HG03175 (cell line): ENCODE results near the gene GTSE1.

Experiments used
- ATAC-seq: cut with Tn5 transposase; IDR thresholded peaks from one replicate; pipeline ENCODE4 v1.9.1; 2021; ENCODE audit warnings: mild to moderate bottlenecking, moderate library complexity; ENCODE audit not compliant: unreplicated experiment

Gene GTSE1

DNA sequence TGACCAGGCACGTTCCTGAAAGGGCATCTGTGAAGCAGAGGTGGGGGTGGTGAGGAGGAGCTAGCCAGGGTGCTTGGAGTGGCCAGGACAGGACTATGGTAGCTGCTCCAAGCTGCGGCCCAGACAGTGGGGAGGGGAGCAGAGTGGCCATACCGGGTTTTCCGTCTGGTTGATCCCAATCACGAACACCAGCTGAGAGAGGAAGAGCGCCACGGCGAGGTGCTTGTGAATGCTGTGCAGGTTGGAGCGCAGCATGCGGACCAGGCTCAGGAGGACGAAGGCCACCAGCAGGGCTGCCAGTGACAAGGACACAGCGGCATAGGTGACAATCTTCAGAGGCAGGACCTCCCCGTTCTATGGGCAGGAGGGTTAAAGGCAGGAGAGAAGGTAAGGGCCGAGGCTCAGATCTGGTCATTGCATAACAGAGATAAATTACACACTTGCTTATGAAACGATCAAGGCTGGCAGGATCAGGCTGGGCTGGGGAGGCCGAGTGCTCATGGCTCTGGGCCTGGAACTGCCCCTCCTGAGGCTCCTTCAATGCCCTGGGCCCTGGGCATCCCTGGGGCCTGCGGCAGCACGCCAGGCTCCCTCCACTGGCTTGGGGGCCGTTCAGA lies 80.3 kb downstream of the GTSE1 start:
- ATAC-seq = no peak

DNA sequence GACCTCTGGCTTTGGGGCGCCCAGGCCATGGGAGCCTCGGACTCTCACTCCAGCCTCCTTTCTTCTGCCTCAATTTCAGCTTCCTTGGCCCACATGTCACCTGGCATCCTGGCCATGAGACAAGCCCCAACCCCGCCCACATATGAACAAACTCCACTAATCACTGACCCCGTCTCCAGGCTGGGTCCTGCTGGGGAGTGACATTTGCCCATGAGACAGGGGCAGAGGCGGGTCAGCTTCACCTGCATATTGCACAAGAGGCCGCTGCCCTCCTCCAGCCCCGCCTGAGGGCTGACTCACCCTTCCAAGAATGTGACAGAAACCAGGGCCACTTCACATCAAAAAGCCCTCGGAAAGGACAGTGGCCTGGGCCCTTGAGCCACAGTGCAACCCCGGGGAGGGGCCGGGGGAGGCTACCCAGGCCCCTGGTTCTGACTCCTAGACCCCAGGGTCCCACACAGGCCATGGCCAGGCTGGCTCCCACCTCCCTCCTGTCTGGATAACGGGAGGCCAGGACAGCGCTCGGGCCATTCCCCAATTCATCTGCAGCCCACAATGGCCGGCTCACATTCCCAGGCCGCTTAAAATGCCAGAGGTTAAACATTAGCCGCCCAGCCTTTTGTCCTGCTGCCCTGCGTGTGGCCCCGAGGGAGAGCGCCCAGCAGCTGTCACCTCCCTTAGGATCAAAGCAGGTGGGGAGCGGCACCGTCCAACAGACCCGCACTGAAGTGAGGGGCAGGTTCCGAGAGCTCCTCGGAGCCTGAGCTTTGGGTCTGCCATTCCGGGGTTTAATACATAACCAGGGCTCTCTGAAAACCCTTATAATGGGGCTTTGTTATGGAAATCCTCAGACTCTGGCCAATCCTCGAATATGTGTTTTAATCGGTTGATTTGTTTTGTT lies 81.1 kb downstream of the GTSE1 start:
- ATAC-seq = no peak

DNA sequence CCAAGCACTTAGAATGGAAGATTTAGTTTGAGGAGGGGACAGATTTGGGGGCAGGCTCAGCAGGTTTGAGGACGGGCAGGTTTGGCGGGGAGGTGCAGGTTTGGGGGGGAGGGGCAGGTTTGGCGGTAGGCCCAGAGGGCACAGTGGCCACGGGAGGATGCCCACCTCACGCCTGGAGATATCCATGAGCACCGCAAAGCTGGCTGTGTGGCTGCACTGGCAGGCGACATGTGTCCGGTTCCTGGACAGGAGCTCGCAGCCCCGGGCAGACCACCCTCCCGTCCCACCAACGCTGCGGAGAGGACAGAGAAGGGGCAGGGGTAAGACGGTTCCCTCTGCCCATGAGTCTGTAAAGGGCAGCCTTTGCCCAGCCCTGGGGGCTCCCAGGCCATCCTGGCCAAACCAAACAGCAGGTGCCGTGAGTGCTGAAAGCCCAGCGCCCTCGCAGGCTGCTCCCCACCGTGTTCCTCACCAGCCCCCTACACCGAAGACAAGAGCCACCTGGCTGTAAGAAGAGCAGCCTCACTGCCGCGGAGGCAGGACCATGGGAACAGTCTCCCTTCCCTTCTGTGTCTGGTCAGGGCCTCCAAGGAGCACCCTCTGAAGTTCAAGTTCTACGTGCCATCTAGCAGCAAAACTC lies 81.9 kb downstream of the GTSE1 start:
- no peak for ATAC-seq

DNA sequence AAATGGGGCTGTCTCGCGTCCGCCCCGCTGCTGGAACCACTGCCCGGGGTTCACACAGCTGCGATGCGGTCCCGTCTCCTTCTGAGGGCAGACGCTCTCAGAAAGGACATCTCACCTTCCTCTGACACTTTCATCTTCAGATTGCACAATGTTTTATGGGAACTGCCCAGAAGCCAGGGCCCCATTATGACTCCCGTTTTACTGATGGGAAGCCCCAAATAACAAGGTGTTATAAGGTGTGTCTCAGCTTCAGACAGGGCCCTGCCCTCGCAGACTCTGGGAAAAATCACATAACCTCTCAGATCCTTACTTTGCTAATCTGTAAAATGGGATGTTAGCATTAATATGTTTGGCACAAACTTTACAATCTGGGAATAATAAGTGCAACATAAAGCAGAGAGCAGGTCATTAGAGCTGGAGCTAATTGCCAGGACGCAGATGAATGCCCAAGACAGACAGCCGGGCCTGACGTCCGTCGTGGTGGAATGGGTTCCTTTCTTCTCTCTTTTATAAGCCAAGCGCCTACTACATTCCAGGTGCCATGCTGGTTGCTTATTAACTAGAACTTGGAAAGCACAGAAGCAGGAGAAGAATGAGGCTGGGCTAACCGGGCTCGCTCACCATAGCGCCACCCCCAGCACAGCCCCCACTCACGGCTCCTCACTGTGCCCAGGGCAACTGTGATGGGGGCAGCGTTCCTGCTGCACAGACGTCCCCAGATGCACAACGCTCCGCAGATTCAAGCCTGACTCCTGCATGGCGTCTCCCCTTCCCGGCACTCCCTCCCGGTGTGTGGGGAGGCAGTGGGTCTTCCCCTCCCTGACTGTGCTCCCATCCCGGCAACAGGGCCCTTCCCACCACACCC lies 82.6 kb downstream of the GTSE1 start:
- no peak for ATAC-seq

DNA sequence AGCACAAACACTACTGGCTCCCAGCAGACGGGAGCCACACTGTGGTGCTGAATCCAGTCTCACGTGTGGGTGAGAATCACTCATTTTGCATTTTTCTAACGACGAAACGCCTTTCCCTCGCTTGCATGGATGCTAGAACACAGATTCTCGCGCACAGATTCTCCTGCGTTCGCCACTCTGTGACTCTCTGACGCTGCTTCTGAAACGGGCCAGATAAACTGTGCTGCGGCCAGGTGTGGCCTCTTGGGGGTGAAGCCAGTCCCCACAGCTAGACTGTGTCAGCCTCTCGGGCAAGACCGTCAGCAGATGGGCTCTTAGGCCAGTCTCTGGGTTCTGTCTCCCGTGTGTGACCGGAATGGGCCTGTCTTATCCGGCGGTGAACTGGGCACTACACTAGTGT lies 83.4 kb downstream of the GTSE1 start:
- ATAC-seq = no peak
